Activated CD8-positive, alpha-beta memory T cell treated with anti-CD3 and anti-CD28 coated beads, Interleukin-2, amount 50 U/mL, for 4 hours (primary cell): ENCODE data around the gene C19orf85.
"Not testable (repeated sequence)": the region's sequence is repeated elsewhere in the genome, so short reads cannot be mapped to it uniquely, and the experiment has no call there.

Experiments
- DNase-seq: peaks from one replicate; pipeline ENCODE4 v3.0.0-alpha.2; 2020

C19orf85 gene

GRCh38 chr19:55464662-55465054 lies at the start of gene C19orf85:
Gene C19orf85, minus strand, starts transcription at chr19:55464751. Its CDS starts 197 bp downstream, at chr19:55464554.
- DNase-seq = no peak

DNA sequence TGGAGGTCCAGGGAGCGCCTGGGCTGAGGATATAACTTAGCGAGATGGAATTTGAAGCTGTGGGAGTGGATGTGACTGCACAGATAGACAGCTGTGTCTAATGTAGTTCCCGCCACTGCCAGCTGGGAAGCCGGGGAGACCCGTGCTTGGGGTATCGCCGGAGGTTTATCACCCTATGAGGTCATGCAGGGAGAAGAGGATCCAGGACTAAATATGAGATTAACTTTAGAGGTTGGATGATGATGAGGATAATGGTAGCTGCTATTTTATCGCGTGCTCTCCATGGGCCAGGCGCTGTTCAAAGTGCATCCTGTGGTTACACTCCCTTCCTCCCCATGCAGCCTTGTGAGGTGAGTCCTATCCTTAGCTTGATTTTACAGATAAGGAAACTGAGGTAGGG lies 43.6 kb upstream of the C19orf85 start:
- no peak for DNase-seq

GRCh38 chr19:55504981-55505380 lies 40.4 kb upstream of the C19orf85 start:
- no peak for DNase-seq

DNA sequence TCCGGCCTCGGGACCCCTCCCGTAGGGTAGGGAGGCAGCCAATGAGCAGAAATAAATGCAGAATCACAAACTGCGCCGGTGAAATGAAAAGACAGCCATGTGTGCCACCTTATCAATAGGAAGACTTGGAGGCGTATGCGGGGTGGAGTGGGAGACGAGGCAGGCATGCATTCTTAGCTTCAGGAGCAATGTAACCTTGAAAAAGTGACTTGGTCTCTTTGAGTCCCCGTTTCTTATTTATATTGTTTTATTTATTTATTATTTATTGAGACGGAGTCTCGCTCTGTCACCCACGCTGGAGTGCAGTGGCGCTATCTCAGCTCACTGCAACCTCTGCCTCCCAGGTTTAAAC lies 39.7 kb upstream of the C19orf85 start:
- DNase-seq = no peak

DNA sequence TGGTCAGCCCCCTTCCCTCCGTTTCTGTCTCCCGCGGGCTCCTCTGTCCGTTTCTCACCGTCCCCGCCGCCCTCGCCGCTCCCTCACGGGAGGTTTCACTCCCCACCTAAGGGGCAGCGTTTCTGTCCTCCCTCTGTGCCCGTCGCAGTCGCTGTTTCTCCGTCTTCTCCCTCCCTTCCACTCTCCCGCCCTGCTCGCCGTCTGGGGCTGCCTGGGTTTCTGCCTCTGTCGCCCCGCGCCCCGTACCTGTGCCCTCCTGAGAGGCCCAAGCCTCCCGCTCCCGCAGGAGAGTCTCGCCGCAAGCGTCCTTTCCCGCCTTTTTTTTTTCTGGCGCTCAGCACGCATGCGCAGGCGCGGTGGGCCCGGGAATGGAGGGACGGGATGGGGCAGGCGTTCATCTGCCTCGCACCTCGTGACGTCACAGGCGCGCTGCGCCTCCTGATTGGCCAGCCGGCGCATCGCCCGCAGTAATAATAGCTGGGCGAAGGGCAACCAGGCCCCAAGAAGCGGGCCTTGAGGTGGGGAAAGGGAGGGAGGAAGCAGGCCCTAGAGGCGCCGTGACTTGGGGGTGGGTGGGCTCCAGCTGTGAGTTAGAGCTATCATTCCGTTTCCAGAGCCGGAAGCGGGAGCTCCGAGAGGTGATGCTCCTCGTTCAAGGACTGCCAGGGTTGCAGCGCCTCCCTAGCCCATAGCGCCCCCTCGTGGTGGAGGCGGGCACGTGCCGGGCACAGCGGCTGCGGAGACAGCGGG lies 39.1 kb upstream of the C19orf85 start:
- peak; percentile 94 for DNase-seq

GRCh38 chr19:55503157-55503501 lies 38.6 kb upstream of the C19orf85 start:
- no peak for DNase-seq

- DNase-seq = no peak
Measured at GRCh38 chr19:55502197-55502952, 37.8 kb upstream of the C19orf85 start.

- DNase-seq = no peak
Measured at GRCh38 chr19:55500368-55500952, 35.9 kb upstream of the C19orf85 start.

GRCh38 chr19:55498246-55498840 lies 33.8 kb upstream of the C19orf85 start:
- no peak for DNase-seq

GRCh38 chr19:55497763-55498162 lies 33.2 kb upstream of the C19orf85 start:
- DNase-seq = no peak

GRCh38 chr19:55496820-55497219 lies 32.3 kb upstream of the C19orf85 start:
- DNase-seq = not testable (repeated sequence)

- no peak for DNase-seq
Measured at GRCh38 chr19:55495646-55496349, 31.2 kb upstream of the C19orf85 start.

DNA sequence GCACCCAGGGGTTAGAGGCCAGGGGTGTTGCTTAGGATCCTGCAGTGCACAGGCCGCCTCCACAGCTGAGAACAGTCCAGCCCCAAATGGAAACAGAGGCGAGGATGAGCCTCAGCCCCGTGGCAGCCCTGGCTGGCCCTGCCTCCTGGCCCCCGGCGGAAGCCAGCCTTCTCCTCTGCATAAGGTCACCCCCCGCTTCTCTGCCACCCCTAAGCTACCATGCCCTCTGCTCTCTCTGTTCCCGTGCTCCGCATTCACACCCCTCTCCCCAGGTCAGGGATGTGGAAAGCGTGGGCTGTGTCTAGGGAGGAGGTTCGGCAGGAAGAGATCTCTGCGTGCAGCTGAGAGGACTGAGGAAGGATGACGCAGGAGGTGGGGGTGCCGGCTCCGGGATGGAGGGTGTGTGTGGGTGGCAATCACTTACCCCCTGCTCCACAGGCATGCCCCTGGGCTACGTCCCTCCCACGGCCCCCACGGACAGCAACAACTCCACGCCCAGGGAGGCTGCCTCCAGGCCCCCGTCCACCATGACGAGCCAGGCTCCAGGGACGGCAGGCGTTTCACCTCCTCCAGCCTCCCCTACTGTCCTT lies 29.7 kb upstream of the C19orf85 start:
- DNase-seq = no peak

DNA sequence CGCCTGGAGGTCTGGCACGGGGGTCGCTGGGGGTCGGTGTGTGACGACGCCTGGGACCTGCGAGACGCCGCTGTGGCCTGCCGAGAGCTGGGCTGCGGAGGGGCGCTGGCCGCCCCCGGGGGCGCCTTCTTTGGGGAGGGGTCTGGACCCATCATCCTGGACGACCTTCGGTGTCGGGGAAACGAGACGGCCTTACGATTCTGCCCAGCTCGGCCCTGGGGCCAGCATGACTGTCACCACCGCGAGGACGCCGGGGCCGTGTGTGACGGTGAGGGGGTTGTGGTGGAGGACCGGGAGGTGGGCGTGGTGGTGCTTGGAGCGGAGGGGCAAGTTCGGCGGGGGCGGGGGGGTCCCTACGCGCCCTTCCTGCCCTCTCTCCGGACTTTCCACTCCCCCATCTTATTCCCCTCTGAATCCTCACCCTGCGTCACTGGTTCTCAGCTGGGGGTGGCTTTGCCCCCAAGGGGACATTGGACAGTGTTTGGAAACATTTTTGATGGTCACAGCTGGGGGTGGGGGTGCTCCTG lies 29.2 kb upstream of the C19orf85 start:
- DNase-seq = no peak

DNA sequence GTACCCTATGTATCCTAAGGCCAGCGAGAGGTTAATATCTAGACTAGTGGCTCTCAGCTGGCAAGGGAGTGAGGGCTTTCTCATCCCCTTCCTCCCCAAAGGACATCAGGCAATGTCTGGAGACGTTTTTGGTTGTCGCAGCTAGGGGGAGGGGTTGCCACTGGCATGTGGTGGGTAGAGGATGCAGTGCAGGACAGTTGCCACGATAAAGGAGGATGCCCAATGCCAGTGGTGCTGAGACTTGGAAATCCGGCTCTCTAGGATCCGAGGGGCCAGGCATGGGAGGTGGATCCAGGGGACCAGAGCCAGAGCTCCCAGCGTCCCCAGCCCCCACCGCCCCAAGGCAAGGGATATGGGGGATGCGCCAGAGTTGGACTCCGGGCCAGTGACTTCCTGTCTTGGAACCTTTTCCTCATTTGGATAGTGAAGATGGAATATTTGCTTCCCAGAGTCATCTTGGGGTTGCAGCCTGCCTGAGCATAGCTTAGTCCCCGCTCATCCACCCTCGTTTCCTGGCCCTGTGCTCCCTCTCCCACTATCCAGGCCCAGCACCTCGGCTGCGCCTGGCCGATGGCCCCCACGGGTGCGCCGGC lies 28.6 kb upstream of the C19orf85 start:
- no peak for DNase-seq

DNA sequence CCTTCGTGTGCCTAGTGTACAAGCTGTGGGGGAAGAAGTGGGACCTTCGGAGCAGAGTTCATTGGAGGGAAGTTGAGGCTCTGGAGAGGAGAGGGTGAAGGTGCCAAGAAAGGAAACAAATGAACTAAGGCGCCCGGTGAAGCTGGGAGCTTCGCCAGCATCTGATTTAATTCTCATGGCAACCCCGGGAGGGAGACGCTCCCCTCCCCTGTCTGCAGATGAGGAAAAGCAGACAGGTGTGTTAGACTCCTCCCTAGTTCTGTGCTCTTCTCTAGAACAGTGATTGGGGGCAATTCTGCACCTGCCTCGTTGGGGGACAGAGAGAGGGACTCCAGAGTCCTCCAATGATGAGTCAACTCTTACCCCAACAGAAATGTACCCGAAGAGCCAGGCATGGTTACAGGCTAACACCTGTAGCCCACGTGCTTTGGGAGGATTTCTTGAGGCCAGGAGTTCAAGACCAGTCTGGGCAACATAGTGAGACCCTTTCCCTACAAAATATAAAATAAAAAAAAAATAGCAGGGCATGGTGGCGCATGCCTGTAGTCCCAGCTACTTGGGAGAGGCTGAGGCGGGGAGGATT lies 27.9 kb upstream of the C19orf85 start:
- no peak for DNase-seq

GRCh38 chr19:55491546-55492360 lies 27.2 kb upstream of the C19orf85 start:
- no peak for DNase-seq

DNA sequence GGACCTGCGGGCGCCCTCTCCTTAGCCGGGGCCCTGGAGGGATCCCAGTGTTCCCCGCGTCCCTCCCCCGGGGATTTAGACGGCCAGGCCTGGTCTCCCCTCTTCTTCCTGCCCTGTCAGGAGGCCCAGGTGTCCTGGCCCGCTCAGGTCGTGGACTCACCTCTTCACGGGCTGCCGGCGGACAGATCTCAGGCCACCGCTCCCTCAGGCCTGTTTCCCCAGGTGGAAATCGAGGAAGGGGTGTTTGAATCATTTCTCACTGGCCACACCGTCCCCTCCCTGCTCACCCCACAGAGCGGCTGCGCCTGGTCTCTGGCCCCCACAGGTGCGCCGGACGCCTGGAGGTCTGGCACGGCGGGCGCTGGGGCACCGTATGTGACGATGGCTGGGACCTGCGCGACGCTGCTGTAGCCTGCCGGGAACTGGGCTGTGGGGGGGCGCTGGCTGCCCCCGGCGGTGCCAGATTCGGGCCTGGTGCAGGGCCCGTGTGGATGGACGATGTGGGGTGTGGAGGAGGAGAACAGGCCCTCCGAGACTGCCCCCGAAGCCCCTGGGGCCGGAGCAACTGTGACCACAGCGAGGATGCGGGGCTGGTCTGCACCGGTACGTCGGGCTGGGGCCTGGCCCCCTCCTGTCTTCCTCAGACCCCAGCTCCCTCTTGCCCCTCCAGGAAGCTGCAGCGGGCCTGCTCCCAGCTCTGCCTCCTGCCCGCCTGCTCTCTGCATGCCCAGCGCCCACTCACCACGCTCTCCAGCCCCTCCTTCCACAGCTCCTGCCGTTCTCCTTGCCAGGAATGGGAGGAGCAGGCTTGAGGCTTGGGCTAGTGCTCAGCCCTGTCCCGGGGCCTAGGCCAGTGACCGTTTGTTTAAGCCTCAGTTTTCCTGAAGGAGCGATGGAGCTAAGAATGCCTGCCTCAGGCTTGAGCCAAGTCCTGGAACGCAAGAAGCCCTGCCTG lies 26.2 kb upstream of the C19orf85 start:
- DNase-seq = no peak

DNA sequence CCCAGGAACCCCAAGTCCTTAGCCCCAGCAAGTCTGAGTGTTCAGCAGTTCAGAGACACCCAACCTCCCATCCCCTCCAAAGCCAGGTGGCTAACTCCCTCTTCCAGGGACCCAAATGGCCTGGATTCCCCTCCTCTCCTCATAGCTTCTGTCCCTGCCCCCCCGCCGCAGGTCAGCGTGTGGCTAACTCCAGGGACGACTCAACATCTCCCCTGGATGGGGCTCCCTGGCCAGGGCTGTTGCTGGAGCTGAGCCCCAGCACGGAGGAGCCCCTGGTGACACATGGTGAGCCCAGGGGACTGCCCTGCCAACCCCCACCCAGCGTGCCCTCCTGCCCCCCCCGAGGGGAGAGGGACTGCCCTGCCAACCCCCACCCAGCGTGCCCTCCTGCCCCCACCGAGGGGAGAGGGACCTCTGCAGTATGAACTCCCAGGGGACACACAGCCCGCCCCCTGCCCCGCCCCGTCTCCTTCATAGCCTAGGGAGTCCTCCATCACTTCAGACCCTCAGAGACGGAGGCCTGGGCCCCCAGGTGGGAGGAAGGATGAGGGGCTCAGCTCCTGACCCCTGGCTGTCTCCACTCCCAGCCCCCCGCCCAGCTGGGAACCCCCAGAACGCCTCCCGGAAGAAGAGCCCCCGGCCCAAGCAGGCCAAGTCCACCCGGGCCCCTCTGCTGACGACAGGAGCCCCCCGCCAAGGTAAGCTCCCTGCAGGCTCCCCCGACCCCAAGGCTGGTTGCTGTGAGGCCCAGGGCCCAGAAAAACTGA lies 25.3 kb upstream of the C19orf85 start:
- DNase-seq = no peak
